Astrocyte (in vitro differentiated cells and primary cell): ENCODE measurements around the gene PEPD. TPM values are rescaled to one million over a fixed set of nuclear protein-coding genes. Genes with fewer than 3 reads are reported as not detected.

Experiments used
- DNase-seq: peaks from one replicate; pipeline ENCODE4 v3.0.0-alpha.2; 2010; ENCODE audit warnings: low read depth
- FAIRE-seq: peaks from 2 replicates; lab custom pipeline; 2011; peaks lifted over from hg19 to GRCh38; lab: Jason Lieb, UNC
- H2AFZ ChIP-seq: 2 replicates; pipeline ENCODE4 v1.6.0; 2012; ENCODE audit warnings: low read depth, low read length, inconsistent platforms
- H3K27ac ChIP-seq: 2 replicates; pipeline ENCODE4 v1.5.1; 2011; ENCODE audit warnings: low read depth, low read length, inconsistent platforms
- H3K27me3 ChIP-seq: 2 replicates; pipeline ENCODE4 v1.6.0; 2011; ENCODE audit warnings: low read length, inconsistent platforms; ENCODE audit not compliant: insufficient read depth
- H3K36me3 ChIP-seq: 2 replicates; pipeline ENCODE4 v1.5.1; 2011; ENCODE audit warnings: low read length, inconsistent platforms; ENCODE audit not compliant: insufficient read depth
- H3K4me1 ChIP-seq: 2 replicates; pipeline ENCODE4 v1.5.1; 2011; ENCODE audit warnings: low read length, inconsistent platforms; ENCODE audit not compliant: insufficient read depth
- H3K4me2 ChIP-seq: 2 replicates; pipeline ENCODE4 v1.6.0; 2012; ENCODE audit warnings: low read length, inconsistent platforms
- H3K4me3 ChIP-seq: 2 replicates; pipeline ENCODE4 v1.5.1; 2011; ENCODE audit warnings: low read depth, mild to moderate bottlenecking, low read length, inconsistent platforms; ENCODE audit not compliant: insufficient read depth
- H3K79me2 ChIP-seq: 2 replicates; pipeline ENCODE4 v1.6.0; 2012; ENCODE audit warnings: mild to moderate bottlenecking, low read length, inconsistent platforms; ENCODE audit not compliant: insufficient read depth
- H3K9ac ChIP-seq: 2 replicates; pipeline ENCODE4 v1.6.0; 2012; ENCODE audit warnings: mild to moderate bottlenecking, low read length, inconsistent platforms
- H3K9me3 ChIP-seq: 2 replicates; pipeline ENCODE4 v1.5.1; 2012; ENCODE audit warnings: low read depth, mild to moderate bottlenecking, low read length, inconsistent platforms; ENCODE audit not compliant: insufficient read depth
- H4K20me1 ChIP-seq: 2 replicates; pipeline ENCODE4 v1.6.0; 2012; ENCODE audit warnings: low read length, inconsistent platforms; ENCODE audit not compliant: insufficient read depth
- H3K27ac Mint-ChIP-seq: one replicate; pipeline ENCODE4 v1.8.0; 2021; ENCODE audit warnings: mild to moderate bottlenecking, mixed read lengths; ENCODE audit not compliant: unreplicated experiment
- H3K27me3 Mint-ChIP-seq: one replicate; pipeline ENCODE4 v1.8.0; 2021; ENCODE audit warnings: low read depth, mixed read lengths; ENCODE audit not compliant: unreplicated experiment
- H3K36me3 Mint-ChIP-seq: one replicate; pipeline ENCODE4 v1.8.0; 2021; ENCODE audit warnings: low read depth, mixed read lengths; ENCODE audit not compliant: unreplicated experiment
- H3K4me1 Mint-ChIP-seq: one replicate; pipeline ENCODE4 v1.8.0; 2021; ENCODE audit warnings: low read depth, mixed read lengths; ENCODE audit not compliant: unreplicated experiment
- H3K4me3 Mint-ChIP-seq: one replicate; pipeline ENCODE4 v1.8.0; 2021; ENCODE audit warnings: mild to moderate bottlenecking, moderate library complexity, mixed read lengths; ENCODE audit not compliant: unreplicated experiment
- H3K9me3 Mint-ChIP-seq: one replicate; pipeline ENCODE4 v1.8.0; 2021; ENCODE audit warnings: mild to moderate bottlenecking, mixed read lengths; ENCODE audit not compliant: unreplicated experiment
- EZH2 ChIP-seq: IDR thresholded peaks from 2 replicates; pipeline ENCODE4 v1.6.1; 2012; ENCODE audit warnings: mild to moderate bottlenecking, low read length, inconsistent platforms; ENCODE audit not compliant: insufficient read depth
- total RNA-seq: library from RNA; stranded (reverse); gene quantifications from 2 replicates; pipeline ENCODE4 v1.2.1, GENCODE V29; 2021
- TF ChIP-seq, protein P1 (sequence below): IDR thresholded peaks from 2 replicates; pipeline ENCODE4 v1.5.1; 2011; ENCODE audit warnings: low read depth, mild to moderate bottlenecking, inconsistent platforms, low read length, moderate library complexity; ENCODE audit not compliant: insufficient read depth

Gene PEPD
- total RNA-seq, 1 donor from 2014 or later = 37.9 TPM

DNA sequence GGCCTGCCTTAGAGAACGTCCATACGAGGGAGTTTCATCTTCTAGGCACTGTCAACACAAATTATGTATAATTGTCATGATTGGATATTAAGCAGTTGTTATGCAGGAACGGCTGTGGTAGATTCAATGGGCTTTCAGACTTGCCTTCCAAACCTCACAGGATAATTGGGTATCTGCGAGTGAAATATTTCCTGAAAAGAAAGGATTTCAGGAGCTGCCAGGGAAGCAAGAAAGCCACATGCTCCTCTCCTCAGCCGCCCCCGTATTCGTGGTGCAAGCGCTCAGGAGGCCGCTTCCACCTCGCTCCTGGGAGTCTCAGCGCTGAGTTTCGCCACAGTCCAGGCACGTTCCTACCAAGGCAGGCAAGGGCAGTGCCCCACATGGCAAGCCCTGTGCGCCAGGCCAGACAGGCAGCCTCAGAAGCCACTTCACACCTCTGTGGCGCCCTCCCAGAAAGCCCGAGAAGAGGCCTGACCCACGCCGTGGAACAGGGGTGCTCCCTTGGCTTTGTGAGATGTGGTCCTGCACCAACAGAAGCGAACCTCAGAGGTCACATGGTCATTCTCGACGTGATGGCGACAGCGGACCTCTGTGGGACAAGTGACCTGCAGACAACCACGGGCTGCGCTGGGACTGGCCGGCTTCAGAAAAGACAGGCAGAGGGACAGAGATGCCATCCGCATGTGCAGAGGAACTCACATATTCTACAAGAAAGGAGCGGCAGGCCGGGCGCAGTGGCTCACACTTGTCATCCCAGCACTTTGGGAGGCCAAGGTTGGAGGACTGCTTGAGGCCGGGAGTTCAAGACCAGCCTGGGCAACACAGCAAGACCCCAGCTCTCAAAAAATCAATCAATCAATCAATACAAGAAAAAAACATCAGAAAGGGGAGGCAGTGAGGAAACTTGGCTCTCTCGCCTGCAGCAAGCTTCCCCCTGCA lies 106.7 kb downstream of the PEPD start:
- Mint-ChIP-seq H3K4me1 (peaks cover 2% of the 10 kb centered on the region), H3K27me3 (peaks cover 7% of the 10 kb centered on the region), H3K4me3 (no peak overlapping the region), H3K27ac (peak overlapping the region; percentile 18), H3K9me3 (no peaks in the 10 kb centered on the region), H3K36me3 (no peaks in the 10 kb centered on the region)
- no peak overlapping the region for H2AFZ ChIP-seq
- H3K4me3 ChIP-seq = no peak overlapping the region
- H4K20me1 ChIP-seq = peaks cover 5% of the 10 kb centered on the region
- H3K79me2 ChIP-seq = no peaks in the 10 kb centered on the region
- H3K9ac ChIP-seq = no peak overlapping the region
- no peaks in the 10 kb centered on the region for H3K4me1 ChIP-seq
- H3K36me3 ChIP-seq = no peaks in the 10 kb centered on the region
- no peak for DNase-seq
- H3K27me3 ChIP-seq = no peaks in the 10 kb centered on the region
- no peak overlapping the region for H3K4me2 ChIP-seq
- H3K27ac ChIP-seq = no peak overlapping the region
- TF ChIP-seq, protein P1, sequence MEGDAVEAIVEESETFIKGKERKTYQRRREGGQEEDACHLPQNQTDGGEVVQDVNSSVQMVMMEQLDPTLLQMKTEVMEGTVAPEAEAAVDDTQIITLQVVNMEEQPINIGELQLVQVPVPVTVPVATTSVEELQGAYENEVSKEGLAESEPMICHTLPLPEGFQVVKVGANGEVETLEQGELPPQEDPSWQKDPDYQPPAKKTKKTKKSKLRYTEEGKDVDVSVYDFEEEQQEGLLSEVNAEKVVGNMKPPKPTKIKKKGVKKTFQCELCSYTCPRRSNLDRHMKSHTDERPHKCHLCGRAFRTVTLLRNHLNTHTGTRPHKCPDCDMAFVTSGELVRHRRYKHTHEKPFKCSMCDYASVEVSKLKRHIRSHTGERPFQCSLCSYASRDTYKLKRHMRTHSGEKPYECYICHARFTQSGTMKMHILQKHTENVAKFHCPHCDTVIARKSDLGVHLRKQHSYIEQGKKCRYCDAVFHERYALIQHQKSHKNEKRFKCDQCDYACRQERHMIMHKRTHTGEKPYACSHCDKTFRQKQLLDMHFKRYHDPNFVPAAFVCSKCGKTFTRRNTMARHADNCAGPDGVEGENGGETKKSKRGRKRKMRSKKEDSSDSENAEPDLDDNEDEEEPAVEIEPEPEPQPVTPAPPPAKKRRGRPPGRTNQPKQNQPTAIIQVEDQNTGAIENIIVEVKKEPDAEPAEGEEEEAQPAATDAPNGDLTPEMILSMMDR = no peak
- TF ChIP-seq EZH2 = no peak
- no peak for FAIRE-seq
- no peaks in the 10 kb centered on the region for H3K9me3 ChIP-seq

DNA sequence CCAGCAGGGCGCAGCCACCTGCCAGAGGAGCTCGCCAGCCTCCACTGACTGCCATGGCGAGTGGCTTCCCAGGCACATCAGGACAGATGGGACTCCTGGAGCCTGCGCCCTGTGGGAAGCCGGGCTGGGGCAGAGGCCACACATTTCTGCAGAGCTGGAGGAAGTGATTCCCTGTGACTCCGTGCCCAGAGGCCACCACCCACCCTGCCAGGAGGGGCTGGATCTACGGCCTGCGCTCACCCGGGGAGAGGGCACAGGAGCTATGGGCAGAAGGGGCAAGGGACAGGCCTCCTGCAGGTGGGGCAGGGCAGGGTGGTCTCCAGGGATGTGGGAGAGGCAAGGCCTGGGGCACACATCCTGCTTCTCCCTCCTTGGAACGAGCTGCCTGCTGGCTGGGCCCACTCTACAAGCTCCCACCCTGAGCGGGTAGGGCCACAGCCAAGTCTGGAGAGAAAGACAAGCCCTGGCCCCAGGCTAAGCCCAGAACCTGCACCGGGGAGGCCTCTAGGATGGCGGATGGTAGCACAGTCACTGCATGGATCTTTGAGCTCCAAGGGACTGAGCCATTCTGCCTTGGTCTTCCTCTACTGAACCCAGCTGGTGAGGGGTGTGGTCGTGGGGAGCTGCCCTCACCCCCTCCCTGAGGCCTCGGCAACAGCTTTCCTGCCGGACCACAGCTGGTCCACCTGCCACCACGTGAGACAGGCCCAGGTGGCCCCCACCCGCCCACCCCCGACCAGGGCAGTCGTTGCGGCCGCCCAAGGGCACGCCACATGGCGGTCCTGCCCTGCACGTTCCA lies 107.5 kb downstream of the PEPD start:
- Histone ChIP-seq H3K4me3 (no peak overlapping the region), H3K9ac (no peak overlapping the region), H3K79me2 (no peaks in the 10 kb centered on the region), H4K20me1 (peaks cover 5% of the 10 kb centered on the region), H3K36me3 (no peaks in the 10 kb centered on the region), H2AFZ (no peak overlapping the region), H3K9me3 (no peaks in the 10 kb centered on the region), H3K4me1 (no peaks in the 10 kb centered on the region), H3K27ac (no peak overlapping the region), H3K4me2 (no peak overlapping the region), H3K27me3 (no peaks in the 10 kb centered on the region)
- no peaks in the 10 kb centered on the region for H3K36me3 Mint-ChIP-seq
- H3K27ac Mint-ChIP-seq = no peak overlapping the region
- H3K9me3 Mint-ChIP-seq = no peaks in the 10 kb centered on the region
- no peak overlapping the region for H3K4me3 Mint-ChIP-seq
- TF ChIP-seq, protein P1 = no peak
- no peak for TF ChIP-seq EZH2
- DNase-seq = no peak
- peaks cover 2% of the 10 kb centered on the region for H3K4me1 Mint-ChIP-seq
- H3K27me3 Mint-ChIP-seq = peaks cover 7% of the 10 kb centered on the region
- no peak for FAIRE-seq

DNA sequence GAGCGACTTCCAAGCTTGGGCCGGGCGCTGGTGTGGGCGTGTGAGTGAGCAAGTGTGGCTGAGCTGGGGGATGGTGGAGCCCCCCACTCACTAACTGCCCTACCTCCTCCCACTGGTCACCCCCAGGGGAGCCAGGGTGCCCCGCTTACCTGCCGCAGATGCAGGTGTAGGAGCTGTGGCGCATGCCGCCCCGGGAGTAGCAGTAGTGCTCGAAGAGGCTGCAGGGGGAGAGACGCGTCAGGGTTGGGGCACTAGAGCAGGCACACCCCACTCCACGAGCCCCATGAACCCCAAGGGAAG lies 108.2 kb downstream of the PEPD start:
- no peak overlapping the region for H3K27ac Mint-ChIP-seq
- peaks cover 6% of the 10 kb centered on the region for H3K27me3 Mint-ChIP-seq
- no peak overlapping the region for H3K9ac ChIP-seq
- no peaks in the 10 kb centered on the region for H3K36me3 ChIP-seq
- H3K4me1 ChIP-seq = no peaks in the 10 kb centered on the region
- H3K4me3 ChIP-seq = no peak overlapping the region
- H4K20me1 ChIP-seq = peaks cover 5% of the 10 kb centered on the region
- H3K79me2 ChIP-seq = no peaks in the 10 kb centered on the region
- FAIRE-seq = no peak
- no peaks in the 10 kb centered on the region for H3K27me3 ChIP-seq
- H3K9me3 Mint-ChIP-seq = no peaks in the 10 kb centered on the region
- no peak overlapping the region for H3K27ac ChIP-seq
- peaks cover 2% of the 10 kb centered on the region for H3K4me1 Mint-ChIP-seq
- no peak overlapping the region for H2AFZ ChIP-seq
- no peak overlapping the region for H3K4me2 ChIP-seq
- DNase-seq = no peak
- H3K4me3 Mint-ChIP-seq = no peak overlapping the region
- no peak for TF ChIP-seq EZH2
- TF ChIP-seq, protein P1 = no peak
- H3K36me3 Mint-ChIP-seq = no peaks in the 10 kb centered on the region
- no peaks in the 10 kb centered on the region for H3K9me3 ChIP-seq
